T-helper 1 cell treated with Interleukin-12 subunit alpha and Interleukin-12 subunit beta and Interleukin-4 antibody, amounts not matched to agents 30 ng/mL and 1 ng/mL, for 36 hours (primary cell): ENCODE measurements around the gene GAST. TPM values are rescaled to one million over a fixed set of nuclear protein-coding genes. Genes with fewer than 3 reads are reported as not detected.
"Not testable (repeated sequence)": the region's sequence is repeated elsewhere in the genome, so short reads cannot be mapped to it uniquely, and the experiment has no call there.

Source experiments
- intact Hi-C: fragments of 100-400 bp; cut with micrococcal nuclease; formaldehyde crosslinking; loops from one replicate; pipeline ENCODE4 v1.15.1; 2024
- total RNA-seq: library from RNA; stranded (reverse); gene quantifications from 2 replicates; pipeline ENCODE4 v1.2.3, GENCODE V29; 2022

GAST gene
- total RNA-seq, 1 donor from 2014 or later, result not detected

DNA sequence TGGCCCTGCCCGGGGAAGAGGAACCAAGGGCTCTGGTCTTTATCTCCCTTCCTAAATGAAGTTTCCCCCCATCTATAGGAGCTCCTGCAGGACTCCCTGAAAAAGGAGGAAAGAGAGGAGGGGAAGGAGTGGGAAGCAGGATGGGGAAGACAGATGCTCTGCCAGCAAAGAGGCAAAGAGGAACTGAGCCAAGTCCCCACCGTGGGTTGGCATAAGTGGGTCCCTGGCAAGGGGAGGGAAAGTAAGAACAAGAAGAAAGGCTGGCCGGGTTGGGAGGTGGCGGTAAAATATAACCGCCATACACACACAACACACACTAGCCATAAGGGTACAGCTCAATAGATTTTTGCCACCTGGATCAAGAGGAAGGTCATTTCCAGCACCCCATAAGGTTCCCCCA lies 29.5 kb upstream of the GAST start:
- intact Hi-C loops, result no loop called here

DNA sequence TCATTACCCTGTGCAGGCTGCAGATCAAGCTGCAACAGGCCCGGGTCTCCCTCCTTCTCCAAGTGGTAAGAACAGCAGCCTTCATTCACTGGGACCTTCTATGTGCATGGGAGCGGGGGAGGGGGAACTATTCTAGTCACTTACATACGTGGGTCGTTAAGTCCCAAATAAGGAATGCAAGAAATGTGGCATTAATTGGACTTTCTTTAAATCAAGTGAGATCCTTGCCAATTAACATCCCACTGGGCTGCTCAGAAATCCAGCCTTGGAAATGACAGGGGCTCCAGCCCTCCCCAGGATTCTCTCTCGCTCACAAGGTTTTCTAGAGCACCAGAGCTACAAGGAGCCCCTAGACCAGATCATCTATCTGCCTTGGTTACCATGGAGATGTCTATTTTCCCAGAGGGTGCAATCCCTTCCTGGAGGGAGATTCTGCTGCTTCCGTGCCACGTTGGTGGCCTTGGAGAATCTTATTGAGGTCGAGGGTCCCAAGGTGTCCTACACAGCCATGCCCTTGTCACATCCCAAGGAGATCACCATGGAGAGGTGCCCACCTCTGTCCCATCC lies 28.6 kb upstream of the GAST start:
- intact Hi-C loops, result no loop called here

DNA sequence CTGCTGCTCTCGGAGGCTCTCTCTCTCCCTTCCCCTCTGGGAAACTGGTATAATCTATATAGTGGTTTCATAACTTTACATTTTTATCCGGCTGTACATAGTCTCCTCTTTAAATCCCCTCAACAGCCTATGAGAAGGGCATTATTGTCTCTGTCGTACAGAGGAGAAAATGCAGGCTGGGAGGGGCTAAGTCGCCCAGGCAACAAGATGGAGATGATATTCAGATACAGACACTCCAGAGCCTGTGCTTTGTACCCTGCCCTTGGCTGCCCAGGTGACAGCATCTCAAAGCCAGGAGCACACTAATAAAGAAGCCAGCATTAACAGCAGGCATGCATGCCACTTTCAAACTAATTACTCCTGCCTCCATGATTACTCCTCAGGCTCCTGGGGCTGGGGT lies 28.1 kb upstream of the GAST start:
- intact Hi-C loops, result no loop called here

DNA sequence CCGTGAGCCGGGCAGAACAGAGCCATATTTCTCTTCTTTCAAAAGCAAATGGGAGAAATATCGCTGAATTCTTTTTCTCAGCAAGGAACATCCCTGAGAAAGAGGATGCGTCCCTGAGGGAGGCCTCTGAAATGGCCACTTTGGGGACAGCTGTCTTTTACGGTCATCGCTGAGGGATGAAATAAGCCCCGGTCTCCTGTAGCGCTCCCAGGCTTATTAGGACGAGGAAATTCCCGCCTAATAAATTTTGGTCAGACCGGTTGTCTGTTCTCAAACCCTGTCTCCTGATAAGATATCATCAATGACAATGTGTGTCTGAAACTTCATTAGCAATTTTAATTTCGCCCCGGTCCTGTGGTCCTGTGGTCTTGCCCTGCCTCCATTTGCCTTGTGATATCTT lies 26.4 kb upstream of the GAST start:
- intact Hi-C loops, result loop anchor here (5.0 kb wide), 1 partner anchor 232 kb away; the partner anchor contains the start of gene ACLY

DNA sequence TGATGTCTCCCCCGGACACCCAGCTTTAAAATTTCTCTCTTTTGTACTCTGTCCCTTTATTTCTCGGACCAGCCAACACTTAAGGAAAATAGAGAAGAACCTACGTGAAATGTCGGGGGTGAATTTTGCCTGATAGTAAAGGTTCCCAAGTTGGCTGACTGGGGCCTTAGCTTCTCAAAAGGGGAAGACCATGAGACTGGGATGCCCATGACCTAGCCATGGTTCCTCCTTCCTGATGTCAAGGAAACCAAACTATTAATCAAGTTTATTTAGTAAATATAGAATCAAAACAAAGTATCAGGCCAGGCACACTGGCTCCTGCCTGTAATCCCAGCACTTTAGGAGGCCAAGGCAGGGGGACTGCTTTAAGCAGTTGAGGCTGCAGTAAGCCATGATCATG lies 25.9 kb upstream of the GAST start:
- intact Hi-C loops, result loop anchor here (5.0 kb wide), 1 partner anchor 231 kb away; the partner anchor contains the start of gene ACLY

DNA sequence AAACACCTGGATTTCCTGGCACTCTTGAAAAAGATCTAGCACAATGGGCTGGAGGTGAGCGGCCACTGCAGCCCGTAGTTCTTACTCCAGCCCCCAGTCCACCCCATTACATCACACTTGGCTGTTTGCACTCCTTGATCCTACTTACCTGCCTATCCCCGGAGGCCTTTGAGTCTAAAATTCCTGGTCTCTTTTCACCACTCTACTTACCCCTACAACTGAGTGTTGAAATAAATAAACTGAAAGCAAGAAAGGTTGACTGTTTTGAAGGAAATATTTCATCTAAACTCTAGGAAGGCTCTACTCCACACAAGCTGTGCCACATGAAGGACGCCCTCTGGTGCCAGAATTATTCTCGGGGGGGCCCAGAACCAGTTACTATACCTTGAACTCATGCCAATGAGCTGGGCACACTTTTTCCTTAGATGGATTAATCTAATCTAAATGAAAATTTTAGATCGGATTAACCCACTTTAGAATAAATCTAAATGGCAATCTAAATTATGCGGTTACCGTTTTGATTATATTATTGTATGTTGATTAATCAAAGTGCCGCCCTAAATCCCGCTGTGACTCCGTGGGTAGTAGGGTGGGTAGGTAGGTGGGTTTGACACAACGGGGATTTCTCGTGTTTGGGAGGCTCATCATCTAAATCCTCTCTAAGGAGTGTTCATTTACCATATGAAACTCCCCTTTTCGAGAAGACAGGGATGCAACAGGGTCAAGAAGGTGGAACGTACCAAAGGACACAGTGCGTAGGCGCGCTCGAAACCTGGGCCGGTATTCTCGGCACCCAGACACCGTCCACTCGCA lies 24.1 kb upstream of the GAST start:
- intact Hi-C loops, result loop anchor here (1.0 to 5.0 kb wide), 6 partner anchors 9 to 1366 kb away; partner anchors contain the start of genes ACLY, KLHL11 and STAT3

DNA sequence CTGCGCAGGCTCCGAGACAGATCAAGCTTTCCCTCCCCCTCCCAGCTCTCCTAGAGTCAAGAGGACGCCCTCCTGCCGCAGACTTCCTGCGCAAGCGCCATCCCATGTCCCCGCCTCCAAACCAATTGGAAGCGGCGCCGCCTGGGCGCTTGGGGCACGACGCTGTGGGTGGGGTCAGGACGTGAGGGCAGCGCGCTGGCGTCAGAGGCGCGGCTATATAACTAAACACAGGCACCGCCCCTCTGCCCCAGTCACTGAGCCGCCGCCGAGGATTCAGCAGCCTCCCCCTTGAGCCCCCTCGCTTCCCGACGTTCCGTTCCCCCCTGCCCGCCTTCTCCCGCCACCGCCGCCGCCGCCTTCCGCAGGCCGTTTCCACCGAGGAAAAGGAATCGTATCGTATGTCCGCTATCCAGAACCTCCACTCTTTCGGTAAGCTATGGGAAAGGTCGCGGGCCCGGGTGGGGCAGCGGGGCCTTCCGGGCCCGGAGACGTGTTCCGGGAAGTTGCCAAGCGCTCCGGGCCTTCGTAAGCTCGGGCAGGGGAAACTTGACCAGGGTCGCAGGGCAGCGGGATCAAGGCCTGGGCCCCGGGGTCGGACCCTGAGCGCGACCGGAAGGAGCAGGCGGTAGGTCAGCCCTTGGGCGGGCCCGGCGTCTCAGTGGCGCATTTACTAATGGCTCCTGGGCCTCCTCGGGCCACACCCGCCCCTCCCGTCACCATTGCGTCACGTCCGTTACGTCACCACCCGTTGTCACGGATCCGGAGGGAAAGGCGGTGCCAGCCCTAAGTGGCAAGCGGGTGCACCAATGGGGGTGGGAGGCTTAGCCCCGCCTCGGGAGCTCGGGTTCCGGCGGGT lies 23.3 kb upstream of the GAST start, which contains the start of gene EIF1:
EIF1 (plus strand) TSS at position 245 of the 856 bp plus-strand sequence; CDS start at position 399, 154 bp downstream.
- intact Hi-C loops, result loop anchor here (1.0 to 5.0 kb wide), 6 partner anchors 10 to 1367 kb away; partner anchors contain the start of genes ACLY, KLHL11 and STAT3

DNA sequence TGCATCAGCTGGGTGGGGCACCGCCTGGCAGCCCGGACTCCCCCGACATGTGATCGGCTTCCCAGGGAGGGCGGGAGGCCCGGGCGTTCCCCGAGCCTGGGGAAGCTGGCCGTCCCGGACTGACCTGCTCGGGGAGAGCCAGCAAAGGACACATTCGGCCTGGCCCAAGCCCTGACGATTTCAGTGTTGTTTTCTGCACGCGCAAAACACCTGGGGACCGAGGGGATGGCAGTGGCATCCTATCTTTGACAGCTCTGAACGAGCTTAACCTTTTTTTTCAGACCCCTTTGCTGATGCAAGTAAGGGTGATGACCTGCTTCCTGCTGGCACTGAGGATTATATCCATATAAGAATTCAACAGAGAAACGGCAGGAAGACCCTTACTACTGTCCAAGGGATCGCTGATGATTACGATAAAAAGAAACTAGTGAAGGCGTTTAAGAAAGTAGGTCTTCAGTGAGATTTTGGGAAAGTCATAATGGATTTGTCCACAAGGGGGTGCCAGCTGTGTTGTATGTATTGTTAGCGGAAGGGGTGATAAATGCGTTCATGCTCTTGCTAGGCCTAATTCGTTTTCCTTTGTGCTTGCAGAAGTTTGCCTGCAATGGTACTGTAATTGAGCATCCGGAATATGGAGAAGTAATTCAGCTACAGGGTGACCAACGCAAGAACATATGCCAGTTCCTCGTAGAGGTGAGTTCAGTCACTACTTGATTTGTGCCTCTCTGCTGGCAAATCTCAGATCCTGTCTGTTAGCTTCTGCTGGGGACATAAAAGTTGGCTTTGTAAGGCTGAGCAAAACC lies 22.4 kb upstream of the GAST start:
- intact Hi-C loops, result loop anchor here (2.0 to 5.0 kb wide), 3 partner anchors 175 to 699 kb away; partner anchors contain the start of genes ACLY, KLHL11 and STAT3

DNA sequence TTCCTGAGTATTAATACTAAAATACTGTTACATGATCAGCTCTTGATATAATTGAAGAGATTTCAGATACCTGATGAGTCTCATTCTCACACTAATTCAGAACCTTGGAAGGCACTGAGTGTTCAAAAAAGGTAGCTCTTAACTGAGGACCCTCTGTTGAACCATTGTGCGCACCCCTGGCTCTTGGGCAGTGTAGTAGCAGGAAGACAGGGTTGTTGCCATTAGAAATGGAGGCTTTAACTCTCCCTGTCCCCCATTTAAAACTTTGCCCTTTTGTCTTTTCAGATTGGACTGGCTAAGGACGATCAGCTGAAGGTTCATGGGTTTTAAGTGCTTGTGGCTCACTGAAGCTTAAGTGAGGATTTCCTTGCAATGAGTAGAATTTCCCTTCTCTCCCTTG lies 21.6 kb upstream of the GAST start:
- intact Hi-C loops, result no loop called here

DNA sequence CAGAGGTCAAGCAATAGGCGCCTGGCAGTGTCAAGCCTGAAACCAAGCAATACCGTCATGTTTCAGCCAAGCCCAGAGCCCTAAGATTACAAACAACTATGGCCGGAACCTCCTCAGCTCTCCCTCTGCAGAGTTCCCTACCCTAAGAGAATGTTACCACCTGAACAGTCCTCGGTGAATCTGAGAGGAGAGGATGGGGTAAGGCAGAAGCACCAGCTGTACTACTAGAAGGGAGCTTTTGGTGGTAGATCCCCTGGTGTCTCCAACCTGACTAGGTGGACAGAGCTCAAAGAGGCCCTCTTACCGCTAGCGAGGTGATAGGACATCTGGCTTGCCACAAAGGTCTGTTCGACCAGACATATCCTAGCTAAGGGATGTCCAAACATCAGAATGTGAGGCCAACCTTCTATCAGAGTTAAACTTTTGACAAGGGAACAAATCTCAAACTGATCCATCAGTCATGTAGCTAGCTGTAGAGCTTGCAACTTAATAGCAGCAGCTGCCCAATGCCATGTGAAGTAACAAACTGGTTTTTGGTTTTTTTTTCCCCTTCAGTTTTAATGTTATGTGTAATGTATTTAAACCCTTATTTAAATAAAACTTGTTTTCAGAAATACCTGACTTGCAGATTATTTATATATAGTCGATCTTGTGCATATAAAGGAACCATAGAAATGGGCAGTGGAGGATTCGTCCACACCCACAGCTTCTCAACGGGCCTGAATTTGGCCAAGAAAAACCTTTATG lies 20.9 kb upstream of the GAST start:
- intact Hi-C loops, result no loop called here

DNA sequence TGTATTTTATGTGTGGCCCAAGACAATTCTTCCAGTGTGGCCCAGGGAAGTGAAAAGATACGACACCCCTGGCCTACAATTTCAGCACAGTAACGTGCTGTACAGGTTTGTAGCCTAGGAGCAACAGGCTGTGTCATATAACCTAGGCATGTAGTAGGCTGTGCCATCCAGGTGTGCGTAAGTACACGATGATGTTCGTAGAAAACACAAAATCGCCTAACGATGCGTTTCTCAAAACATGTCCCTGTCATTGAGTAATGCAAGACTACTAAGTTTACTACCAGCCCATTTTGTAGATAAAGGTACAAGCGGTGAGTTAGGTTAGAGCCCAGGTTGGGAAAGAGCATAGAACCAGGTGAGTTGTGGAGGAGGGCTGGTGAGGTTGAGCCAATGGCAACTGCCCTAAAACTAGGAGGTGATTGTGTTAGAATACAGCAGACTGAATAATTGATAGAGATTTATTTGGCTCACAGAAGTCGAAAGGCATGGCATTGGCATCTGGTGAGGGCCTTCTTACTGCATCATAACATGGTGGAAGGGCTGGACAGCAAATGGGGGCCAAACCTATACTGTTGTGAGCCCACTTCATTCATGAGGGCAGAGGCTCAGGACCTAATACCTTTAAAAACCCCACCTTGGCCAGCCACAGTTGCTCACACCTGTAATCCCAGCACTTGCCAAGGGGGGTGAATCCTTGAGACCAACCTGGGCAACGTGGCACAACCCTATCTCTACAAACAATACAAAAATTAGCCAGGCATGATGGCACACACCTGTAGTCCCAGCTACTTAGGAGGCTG lies 19.2 kb upstream of the GAST start:
- intact Hi-C loops, result no loop called here

DNA sequence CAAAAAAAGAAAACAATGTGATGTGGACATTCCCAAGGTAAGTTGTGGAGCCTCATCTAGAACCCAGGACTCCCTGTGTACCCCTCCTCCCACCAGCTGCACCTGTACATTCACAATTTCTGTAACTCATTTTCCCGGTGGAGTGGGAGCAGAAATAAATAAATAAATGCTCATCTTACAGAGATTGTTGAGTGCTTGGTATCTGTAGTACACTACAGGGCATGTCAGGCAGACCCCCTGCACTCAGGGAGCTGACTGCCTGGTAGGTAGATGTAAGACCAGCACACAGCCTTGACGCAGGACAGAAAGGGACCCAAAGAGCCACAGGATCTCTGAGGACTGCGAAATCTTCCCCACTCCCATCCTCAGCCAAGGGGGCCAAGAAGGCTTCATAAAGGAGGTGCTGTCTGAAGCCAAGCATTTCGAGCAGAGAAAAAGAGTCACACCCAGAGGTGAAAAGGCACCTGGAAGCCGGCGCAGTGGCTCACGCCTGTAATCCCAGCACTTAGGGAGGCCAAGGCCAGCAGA lies 16.9 kb upstream of the GAST start:
- intact Hi-C loops, result no loop called here

DNA sequence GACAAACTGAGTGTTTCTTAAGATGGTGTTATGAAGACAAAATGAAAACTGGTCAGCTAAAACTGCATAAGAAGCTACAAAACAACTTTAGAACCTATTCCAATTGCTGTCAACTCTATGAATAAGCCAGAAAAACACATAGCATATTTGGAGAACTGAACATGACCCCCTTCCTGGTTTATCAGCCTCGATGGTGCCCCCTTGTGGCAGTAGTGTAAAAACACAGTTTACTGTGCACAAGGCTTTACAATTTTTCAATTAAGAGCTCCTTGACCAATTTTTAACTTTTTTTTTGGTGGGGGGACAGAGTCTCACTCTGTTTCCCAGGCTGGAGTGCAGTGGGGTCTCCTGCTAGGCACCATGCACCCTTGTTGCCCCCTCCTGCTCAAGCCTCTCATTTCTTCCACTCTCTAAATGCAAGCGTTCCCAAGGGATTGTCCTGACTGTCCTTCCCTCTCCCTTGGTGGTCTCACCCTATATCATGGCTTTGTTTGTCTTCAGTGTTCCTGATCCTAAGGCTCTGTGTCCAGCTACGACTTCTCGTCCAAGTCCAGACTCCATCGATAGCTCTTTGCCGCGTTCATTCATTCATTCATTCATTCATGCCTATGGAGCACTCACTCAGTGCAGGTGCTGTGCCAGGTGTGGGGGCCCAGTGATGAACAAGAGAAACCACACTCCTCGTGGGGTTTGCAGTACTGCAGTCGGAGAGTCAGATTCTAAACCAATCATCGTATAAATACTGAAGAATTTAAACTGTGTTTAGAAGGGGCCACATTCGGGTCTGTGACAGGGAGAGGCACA lies 16.0 kb upstream of the GAST start:
- intact Hi-C loops, result loop anchor here (1.0 kb wide), 2 partner anchors 42 to 48 kb away; no protein-coding TSS in a partner anchor

DNA sequence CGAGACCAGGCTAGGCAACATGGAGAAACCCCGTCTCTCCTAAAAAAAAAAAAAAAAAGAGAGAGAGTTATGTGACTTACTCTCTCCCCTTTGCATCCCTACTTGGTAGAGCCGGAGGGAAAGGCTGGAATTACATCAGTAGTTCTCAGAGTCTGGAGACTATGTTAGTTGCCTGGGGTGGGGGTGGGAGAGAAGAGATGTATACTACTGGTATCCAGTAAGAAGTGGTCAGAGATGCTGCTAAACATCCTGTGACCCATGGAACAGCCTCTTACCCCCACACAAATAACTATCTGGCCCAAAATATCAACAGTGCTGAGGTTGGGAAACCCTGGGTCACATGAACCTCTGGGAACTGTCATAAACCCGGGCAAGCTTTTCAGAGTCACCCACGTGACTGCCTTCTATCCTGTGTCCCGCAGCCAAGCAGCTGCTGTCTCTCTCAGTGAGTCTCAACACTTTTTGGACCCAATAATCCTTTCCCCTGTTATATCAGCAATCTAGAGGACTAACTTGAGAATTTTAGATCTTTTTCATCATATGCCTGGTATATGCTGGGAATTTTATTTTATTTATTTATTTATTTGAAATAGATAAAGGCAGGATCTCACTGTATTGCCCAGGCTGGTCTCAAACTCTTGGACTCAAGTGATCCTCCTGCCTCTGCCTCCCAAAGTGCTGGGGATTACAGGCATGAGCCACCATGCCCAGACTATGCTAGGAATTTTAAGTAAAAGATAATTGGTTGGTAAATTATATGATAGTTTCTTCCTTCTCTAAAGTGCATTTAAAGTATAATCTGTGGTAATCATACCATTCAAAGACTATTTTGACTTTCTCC lies 14.8 kb upstream of the GAST start:
- intact Hi-C loops, result no loop called here

DNA sequence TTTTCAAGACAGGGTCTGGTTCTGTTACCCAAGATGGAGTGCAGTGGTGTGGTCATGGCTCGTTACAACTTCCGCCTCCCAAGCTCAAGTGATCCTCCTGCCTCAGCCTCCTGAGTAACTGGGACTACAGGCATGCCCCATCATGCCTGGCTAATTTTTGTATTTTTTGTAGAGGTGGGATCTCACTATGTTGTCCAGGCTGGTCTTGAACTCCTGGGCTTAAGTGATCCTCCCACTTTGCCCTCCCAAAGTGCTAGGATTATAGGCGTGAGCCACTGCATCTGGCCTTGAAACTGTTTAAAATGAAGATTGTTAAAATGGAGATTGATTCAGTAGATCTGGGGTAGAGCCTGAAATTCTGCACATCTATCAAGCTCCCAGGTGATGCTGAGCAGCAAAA lies 11.3 kb upstream of the GAST start:
- intact Hi-C loops, result not testable (repeated sequence)

DNA sequence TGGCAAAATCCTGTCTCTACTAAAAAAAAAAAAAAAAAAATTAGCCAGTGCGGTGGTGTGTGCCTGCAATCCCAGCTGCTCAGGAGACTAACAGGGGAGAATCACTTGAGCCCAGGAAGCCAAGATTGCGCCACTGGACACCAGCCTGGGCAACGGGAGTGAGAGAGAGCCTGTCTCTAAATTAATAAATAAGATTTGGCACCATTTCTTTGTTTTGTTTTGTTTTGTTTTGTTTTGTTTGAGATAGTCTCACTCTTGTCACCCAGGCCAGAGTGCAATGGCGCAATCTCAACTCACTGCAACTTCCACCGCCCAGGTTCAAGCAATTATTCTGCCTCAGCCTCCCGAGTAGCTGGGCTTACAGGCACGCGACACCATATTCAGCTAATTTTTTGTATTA lies 9.4 kb upstream of the GAST start:
- intact Hi-C loops, result no loop called here
